ENCODE measurements around the gene NHEJ1.

GRCh38 chr2:219041252-219041651 is 119.4 kb downstream of the NHEJ1 start, which contains the start of gene CFAP65:
- no peak for TF ChIP-seq CTCF (conservative IDR thresholded peaks at IDR 0.05; ENCODE audit: low read length)
- no peak for TF ChIP-seq EZH2phosphoT487 (IDR thresholded peaks at IDR 0.05; ENCODE audit: borderline replicate concordance, low read depth, low read length)
